Ectodermal cell (in vitro differentiated cells): Measurements from ENCODE around the gene KCTD15.

Source experiments
- H3K27ac ChIP-seq: 2 replicates; pipeline ENCODE4 v1.7.0; 2013; ENCODE audit warnings: mild to moderate bottlenecking, low read depth, low read length; ENCODE audit not compliant: insufficient read depth, poor library complexity, severe bottlenecking
- H3K27me3 ChIP-seq: 2 replicates; pipeline ENCODE4 v1.7.0; 2013; ENCODE audit warnings: mild to moderate bottlenecking, low read length; ENCODE audit not compliant: insufficient read depth, control insufficient read depth, poor library complexity, severe bottlenecking
- H3K36me3 ChIP-seq: one replicate; pipeline ENCODE4 v1.7.0; 2013; ENCODE audit warnings: low read length; ENCODE audit not compliant: control insufficient read depth, insufficient read depth
- H3K4me1 ChIP-seq: one replicate; pipeline ENCODE4 v1.7.0; 2013; ENCODE audit warnings: low read length; ENCODE audit not compliant: control insufficient read depth, insufficient read depth
- H3K4me3 ChIP-seq: 2 replicates; pipeline ENCODE4 v1.7.0; 2013; ENCODE audit warnings: low read depth, low read length, control low read depth; ENCODE audit not compliant: insufficient read depth
- H3K9me3 ChIP-seq: 2 replicates; pipeline ENCODE4 v1.7.0; 2013; ENCODE audit warnings: mild to moderate bottlenecking, low read length, moderate library complexity; ENCODE audit not compliant: control insufficient read depth
- WGBS, 2 experiments: methylation state at CpG; one replicate each; pipeline ENCODE4 v1.1.7; 2013; ENCODE audit warnings: missing lambda C conversion rate in 2 of 2; 5-methylcytosine and 5-hydroxymethylcytosine counted together

KCTD15 gene

DNA sequence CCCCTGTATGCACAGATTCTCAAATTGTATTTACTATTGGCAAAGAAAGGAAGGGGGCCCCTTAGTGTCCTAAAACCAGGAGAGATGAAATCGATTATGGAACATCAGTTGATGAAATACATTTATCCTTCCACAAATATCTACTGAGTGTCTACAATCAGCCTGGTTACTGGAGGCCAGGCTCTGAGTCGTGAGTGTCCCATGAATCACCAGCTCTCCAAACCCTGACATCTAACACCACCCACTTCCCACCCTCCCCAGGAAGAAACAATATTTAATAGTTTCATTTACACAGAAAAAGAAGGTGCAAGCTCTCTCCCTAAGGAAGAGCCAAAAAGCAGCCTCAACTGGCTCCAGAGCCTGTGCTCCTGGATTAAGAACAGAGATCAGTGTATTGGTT lies 25.2 kb downstream of the KCTD15 start:
- no peak overlapping the region for H3K4me3 ChIP-seq
- WGBS, 2 experiments, result 91 to 95% methylated on average over 2 of the region's 2 CpGs
- H3K4me1 ChIP-seq, result peaks cover 15% of the 10 kb centered on the region
- no peak overlapping the region for H3K27ac ChIP-seq
- no peaks in the 10 kb centered on the region for H3K9me3 ChIP-seq
- H3K27me3 ChIP-seq, result peaks cover 20% of the 10 kb centered on the region
- H3K36me3 ChIP-seq, result no peaks in the 10 kb centered on the region

DNA sequence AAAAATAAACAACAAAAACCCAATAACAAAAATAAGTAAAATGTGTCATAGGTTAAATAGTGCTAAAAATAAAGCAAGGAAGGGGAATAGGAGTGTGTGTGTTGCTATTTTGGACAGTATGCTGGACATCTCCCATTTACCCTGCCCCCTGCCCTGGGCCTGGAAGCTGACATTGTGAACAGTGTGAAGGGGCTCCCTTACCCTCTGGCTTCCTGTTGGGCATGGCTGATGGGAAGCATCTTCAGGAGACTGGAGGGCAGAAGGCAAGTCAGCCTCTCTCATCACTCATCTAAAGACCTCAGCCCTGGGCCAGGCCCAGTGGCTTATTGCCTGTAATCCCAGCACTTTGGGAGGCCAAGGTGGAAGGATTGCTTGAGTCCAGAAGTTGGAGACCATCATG lies 26.7 kb downstream of the KCTD15 start:
- Histone ChIP-seq H3K27me3 (peaks cover 20% of the 10 kb centered on the region), H3K27ac (no peak overlapping the region), H3K4me1 (peaks cover 15% of the 10 kb centered on the region), H3K4me3 (no peak overlapping the region), H3K36me3 (no peaks in the 10 kb centered on the region), H3K9me3 (no peaks in the 10 kb centered on the region)

DNA sequence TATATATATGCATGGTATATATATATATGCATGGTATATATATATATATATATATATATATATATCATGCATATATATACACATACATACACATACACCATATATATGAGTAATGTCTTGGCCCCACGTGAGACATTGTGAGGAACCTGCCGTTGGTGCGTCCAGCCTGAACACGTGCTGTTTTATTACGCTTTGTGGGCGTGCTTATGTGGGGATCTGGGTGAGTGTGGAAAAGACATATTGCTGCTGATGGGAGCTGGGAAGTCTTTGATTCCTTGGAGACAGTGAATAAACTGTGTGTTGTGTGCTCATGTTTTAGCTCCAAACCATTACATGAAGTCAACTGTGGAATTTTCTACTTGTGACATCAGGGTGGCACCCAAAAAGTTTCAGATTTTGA lies 28.9 kb downstream of the KCTD15 start:
- Histone ChIP-seq H3K27ac (no peak overlapping the region), H3K4me1 (peaks cover 5% of the 10 kb centered on the region), H3K9me3 (no peaks in the 10 kb centered on the region), H3K36me3 (no peaks in the 10 kb centered on the region), H3K27me3 (peaks cover 10% of the 10 kb centered on the region), H3K4me3 (no peak overlapping the region)
- 92 to 96% methylated on average over 6 of the region's 6 CpGs for WGBS, 2 experiments

DNA sequence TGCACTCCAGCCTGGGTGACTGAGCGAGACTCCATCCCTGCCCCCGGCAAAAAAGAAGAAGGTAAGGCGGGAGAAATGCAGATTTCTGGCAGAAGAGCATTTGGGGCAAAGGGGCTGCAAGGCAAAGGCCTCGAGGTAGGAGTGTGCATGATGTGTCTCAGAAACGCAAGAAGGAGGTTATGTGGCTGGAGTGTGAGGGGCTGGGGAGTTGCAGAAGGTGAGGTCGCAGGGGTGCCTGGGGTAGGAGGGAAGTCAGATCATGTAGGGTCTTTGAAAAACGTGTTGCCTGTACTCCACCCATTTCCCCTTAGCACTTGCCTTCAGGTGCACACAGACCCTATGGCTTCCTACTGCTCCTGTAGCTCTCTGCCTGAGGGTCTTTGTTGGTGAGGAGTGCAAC lies 29.9 kb downstream of the KCTD15 start:
- no peaks in the 10 kb centered on the region for H3K9me3 ChIP-seq
- H3K27me3 ChIP-seq, result peaks cover 4% of the 10 kb centered on the region
- H3K4me1 ChIP-seq, result no peaks in the 10 kb centered on the region
- no peaks in the 10 kb centered on the region for H3K36me3 ChIP-seq
- 86 to 88% methylated on average over 7 of the region's 7 CpGs for WGBS, 2 experiments
- no peak overlapping the region for H3K27ac ChIP-seq
- H3K4me3 ChIP-seq, result no peak overlapping the region

DNA sequence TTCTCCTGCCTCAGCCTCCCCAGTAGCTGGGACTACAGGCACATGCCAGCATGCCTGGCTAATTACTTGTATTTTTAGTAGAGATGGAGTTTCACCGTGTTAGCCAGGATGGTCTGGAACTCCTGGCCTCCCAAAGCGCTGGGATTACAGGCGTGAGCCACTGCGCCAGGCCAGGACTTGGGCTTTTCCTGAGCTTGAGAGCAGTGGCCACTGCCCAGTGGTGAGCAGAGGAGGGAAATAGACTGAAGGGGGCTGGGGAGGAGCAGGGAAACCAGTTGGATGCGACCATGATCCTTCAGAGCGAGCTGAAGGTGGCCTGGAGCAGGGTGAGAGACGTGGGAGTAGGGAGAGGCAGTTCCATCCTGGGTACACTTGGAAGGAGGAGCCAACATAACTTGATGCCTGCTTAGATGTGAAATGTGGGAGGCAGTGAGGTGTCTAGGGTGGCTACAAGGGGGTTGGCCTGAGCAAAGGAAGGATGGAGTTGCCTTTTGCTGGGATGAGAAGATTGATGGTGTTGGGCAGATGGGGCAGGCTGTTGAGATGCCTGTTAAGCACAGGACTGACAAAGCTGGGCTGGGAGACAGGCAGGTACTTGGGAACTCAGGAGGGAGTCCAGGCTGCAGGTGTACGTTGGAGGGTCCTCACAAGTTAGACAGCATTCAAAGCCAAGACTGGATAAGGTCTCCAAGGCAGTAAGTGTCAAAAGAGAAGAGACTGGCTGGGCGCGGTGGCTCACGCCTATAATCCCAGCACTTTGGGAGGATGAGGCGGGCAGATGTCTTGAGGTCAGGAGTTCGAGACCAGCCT lies 31.8 kb downstream of the KCTD15 start:
- no peak overlapping the region for H3K27ac ChIP-seq
- no peak overlapping the region for H3K4me3 ChIP-seq
- no peaks in the 10 kb centered on the region for H3K9me3 ChIP-seq
- no peaks in the 10 kb centered on the region for H3K4me1 ChIP-seq
- H3K36me3 ChIP-seq, result no peaks in the 10 kb centered on the region
- 91% methylated on average over 13 of the region's 13 CpGs for WGBS, 2 experiments
- no peaks in the 10 kb centered on the region for H3K27me3 ChIP-seq

DNA sequence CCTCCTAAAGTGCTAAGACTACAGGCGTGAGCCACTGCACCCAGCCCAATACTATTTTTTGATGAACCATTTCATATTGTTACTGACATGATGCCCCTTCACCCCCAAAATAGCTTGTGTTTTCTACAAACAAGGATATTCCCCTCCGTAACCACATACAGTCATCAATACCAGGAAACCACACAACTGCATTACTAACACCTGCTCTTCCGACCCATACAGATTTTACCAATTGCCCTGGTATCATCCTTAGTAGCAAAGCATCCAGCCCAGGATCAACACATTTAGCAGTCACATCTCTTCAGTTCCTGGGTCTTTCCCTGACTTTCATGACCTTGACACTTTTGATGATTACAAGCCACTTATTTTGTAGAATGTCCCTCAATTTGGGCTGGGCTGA lies 33.6 kb downstream of the KCTD15 start:
- 90 to 91% methylated on average over 3 of the region's 3 CpGs for WGBS, 2 experiments
- Histone ChIP-seq H3K4me1 (no peaks in the 10 kb centered on the region), H3K27me3 (no peaks in the 10 kb centered on the region), H3K36me3 (no peaks in the 10 kb centered on the region), H3K9me3 (no peaks in the 10 kb centered on the region), H3K4me3 (no peak overlapping the region), H3K27ac (no peak overlapping the region)

DNA sequence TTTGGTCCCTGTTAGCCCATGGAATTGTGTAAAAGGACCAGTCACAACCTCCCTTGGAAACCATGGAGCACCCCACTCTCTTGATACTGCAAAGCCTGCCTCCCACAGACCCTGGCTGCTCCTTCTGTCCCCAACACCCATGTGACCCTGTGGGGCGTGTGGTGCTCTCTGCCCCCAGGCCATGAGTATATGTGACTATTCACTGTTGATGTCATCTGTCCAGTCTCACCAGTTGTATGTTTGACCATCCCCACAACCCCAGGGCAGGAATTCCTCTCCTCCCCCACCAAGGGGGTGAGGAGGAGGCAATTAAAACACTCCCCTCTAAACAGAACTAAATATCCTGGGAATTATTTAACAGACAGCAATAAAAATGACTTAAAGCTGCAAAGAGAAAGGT lies 35.2 kb downstream of the KCTD15 start:
- no peaks in the 10 kb centered on the region for H3K9me3 ChIP-seq
- no peaks in the 10 kb centered on the region for H3K27me3 ChIP-seq
- no peaks in the 10 kb centered on the region for H3K4me1 ChIP-seq
- H3K27ac ChIP-seq, result no peak overlapping the region
- WGBS, 2 experiments, result 92 to 100% methylated on average over 1 of the region's 1 CpG
- no peak overlapping the region for H3K4me3 ChIP-seq
- no peaks in the 10 kb centered on the region for H3K36me3 ChIP-seq

DNA sequence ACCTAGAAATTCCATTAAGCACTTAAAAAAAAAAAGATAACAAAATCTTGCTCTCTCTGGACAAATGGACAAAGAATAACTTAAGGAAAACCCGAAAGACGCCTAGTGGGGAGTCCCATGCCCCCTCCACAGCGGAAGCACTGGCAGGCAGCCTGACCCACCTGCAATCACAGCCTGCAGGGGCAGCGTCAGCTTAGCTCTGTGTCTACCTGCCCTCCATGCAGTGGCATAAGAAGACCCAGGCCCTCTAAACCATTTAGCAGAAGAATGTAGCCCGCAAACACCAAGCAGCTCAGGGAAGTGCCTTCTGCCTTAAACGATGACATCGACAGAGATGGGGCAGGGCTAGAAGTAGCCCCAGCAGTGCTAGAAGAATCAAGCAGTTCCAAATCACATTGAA lies 36.0 kb downstream of the KCTD15 start:
- H3K9me3 ChIP-seq, result no peaks in the 10 kb centered on the region
- no peaks in the 10 kb centered on the region for H3K27me3 ChIP-seq
- no peaks in the 10 kb centered on the region for H3K4me1 ChIP-seq
- 82 to 83% methylated on average over 7 of the region's 7 CpGs for WGBS, 2 experiments
- H3K27ac ChIP-seq, result no peak overlapping the region
- H3K36me3 ChIP-seq, result no peaks in the 10 kb centered on the region
- H3K4me3 ChIP-seq, result no peak overlapping the region

DNA sequence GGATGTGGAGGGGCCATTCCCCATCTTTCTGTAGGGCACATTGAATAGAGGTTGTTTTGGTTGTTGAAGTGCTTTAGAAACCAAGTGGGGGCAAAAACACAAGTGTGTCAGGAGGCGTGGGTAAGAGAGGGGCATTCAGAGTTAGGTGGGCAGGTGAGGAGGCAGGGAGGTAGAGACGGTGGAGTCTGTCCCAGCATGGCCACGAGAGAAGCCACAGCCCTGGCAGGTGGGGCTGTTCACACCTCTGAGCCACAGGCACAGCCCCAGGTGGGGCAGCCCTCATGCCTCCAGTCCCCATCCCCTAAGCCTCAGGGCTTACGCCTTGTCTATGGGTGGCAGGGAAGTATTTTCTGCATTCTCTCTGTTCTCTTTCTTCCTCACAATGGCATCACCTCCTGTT lies 43.7 kb downstream of the KCTD15 start:
- no peaks in the 10 kb centered on the region for H3K4me1 ChIP-seq
- H3K27me3 ChIP-seq, result no peaks in the 10 kb centered on the region
- H3K4me3 ChIP-seq, result no peak overlapping the region
- WGBS, 2 experiments, result 89 to 92% methylated on average over 4 of the region's 4 CpGs
- H3K27ac ChIP-seq, result no peak overlapping the region
- H3K36me3 ChIP-seq, result no peaks in the 10 kb centered on the region
- H3K9me3 ChIP-seq, result no peaks in the 10 kb centered on the region

DNA sequence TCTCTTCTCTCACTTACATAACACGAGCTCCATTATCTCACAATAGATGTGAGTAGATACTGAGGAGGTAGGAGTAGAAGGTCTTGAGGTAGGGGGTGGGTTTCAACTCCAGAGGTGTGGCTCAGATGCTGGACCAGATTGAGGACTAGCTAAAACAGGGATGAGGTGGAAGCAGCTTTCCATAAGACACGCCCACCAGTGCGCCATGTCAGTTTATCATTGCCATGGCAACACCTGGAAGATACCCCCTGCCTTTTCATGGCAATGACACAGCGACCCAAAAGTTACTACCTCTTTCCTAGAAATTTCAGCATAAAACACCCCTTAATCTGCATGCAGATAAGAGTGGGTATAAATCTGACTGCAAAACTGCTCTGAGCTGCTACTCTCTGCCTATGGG lies 44.1 kb downstream of the KCTD15 start:
- Histone ChIP-seq H3K27ac (no peak overlapping the region), H3K4me1 (no peaks in the 10 kb centered on the region), H3K9me3 (no peaks in the 10 kb centered on the region), H3K36me3 (no peaks in the 10 kb centered on the region), H3K27me3 (no peaks in the 10 kb centered on the region), H3K4me3 (no peak overlapping the region)
- 78 to 84% methylated on average over 3 to 4 of the region's 4 CpGs for whole genome bisulfite sequencing, 2 experiments

DNA sequence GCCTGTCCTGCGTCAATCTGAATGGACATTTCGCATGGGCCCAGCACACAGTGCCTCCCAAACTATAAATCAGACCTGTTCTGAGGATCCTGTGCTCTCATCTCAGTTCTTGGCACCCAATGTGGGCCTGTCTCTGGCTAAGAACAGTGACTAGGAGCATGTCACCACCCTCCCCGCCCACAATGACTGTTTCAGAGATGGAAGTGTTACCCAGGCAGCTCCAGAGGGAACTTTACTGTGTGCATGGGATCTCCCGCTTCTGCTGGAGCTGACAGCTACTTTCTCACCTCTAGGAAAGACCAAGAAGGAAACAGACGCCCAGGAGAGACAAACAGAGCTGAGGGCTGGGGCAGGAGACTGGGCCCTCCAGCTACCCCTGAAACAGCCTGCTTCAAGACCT lies 45.0 kb downstream of the KCTD15 start:
- H3K27me3 ChIP-seq, result no peaks in the 10 kb centered on the region
- no peaks in the 10 kb centered on the region for H3K4me1 ChIP-seq
- no peaks in the 10 kb centered on the region for H3K9me3 ChIP-seq
- no peak overlapping the region for H3K27ac ChIP-seq
- 82 to 92% methylated on average over 5 of the region's 5 CpGs for WGBS, 2 experiments
- H3K4me3 ChIP-seq, result no peak overlapping the region
- no peaks in the 10 kb centered on the region for H3K36me3 ChIP-seq
